Sigmoid colon (tissue), 7 donors: ENCODE results near the gene ARVCF. TPM values are rescaled to one million over a fixed set of nuclear protein-coding genes. Genes with fewer than 3 reads are reported as not detected.

Experiments
- DNase-seq: peaks from one replicate; pipeline ENCODE4 v3.0.0-alpha.2; 2019
- H3K27ac ChIP-seq, 4 donors: fragments of 200-600 bp; sonication (generic); one replicate each; pipeline ENCODE4 v1.5.1; 2016 to 2019; ENCODE audit warnings: mild to moderate bottlenecking in 1 of 4
- H3K27me3 ChIP-seq, 3 donors: fragments of 200-600 bp; sonication (generic); one replicate each; pipeline ENCODE4 v1.5.1; 2019; ENCODE audit warnings: mild to moderate bottlenecking in 1 of 3
- H3K36me3 ChIP-seq, 4 donors: fragments of 200-600 bp; sonication (generic); one replicate each; pipeline ENCODE4 v1.5.1; 2016 to 2019
- H3K4me1 ChIP-seq, 4 donors: fragments of 200-600 bp; sonication (generic); one replicate each; pipeline ENCODE4 v1.5.1; 2017 to 2019
- H3K4me3 ChIP-seq, 4 donors: fragments of 200-600 bp; sonication (generic); one replicate each; pipeline ENCODE4 v1.5.1; 2017 to 2019; ENCODE audit warnings: mild to moderate bottlenecking in 2 of 4, moderate library complexity in 1 of 4
- H3K9me3 ChIP-seq, 4 donors: fragments of 200-600 bp in 3 of 4; sonication (generic) in 3 of 4; one replicate each; pipeline versions ENCODE4 v1.5.1 to v1.6.1; 2013 to 2019
- EP300 ChIP-seq, 4 donors: sonication (generic); formaldehyde crosslinking; IDR thresholded peaks; one replicate each; pipeline ENCODE4 v1.6.1; 2017; ENCODE audit warnings: antibody characterized with exemption in 4 of 4
- POLR2A ChIP-seq, 2 donors: fragments of 450-650 bp; IDR thresholded peaks; one replicate each; pipeline ENCODE4 v1.6.1; 2016; ENCODE audit warnings: antibody characterized with exemption in 2 of 2, mild to moderate bottlenecking in 2 of 2, moderate library complexity in 2 of 2
- POLR2AphosphoS5 ChIP-seq, 4 donors: sonication (generic); formaldehyde crosslinking; IDR thresholded peaks; one replicate each; pipeline ENCODE4 v1.6.1; 2017; ENCODE audit warnings: antibody characterized with exemption in 4 of 4
- WGBS, 2 donors: extraction: QIAGEN DNeasy Blood & Tissue Kit; methylation state at CpG; one replicate each; pipeline ENCODE4 v1.1.7; 2013; 5-methylcytosine and 5-hydroxymethylcytosine counted together
- intact Hi-C: fragments of 100-400 bp; cut with DNase I; formaldehyde crosslinking; loops from one replicate; pipeline ENCODE4 v1.15.1; 2023
- polyA plus RNA-seq, 3 donors: library from polyadenylated mRNA; stranded (reverse); fragments of 200-250 nt; gene quantifications; one replicate each; pipeline ENCODE4 v1.2.3, GENCODE V29; 2013
- total RNA-seq, 4 donors: library from RNA; depleted of rRNA; stranded (reverse); fragments of >200 nt; gene quantifications; one replicate each; pipeline ENCODE4 v1.1.0, GENCODE V29; 2016
- TF ChIP-seq, protein P1 (sequence below), 4 experiments: fragments of 450-650 bp in 3 of 4; fragments of 200-600 bp in 1 of 4; IDR thresholded peaks; one replicate each; pipeline ENCODE4 v1.5.1; 2016 to 2019; ENCODE audit warnings: antibody characterized with exemption in 4 of 4, mild to moderate bottlenecking in 3 of 4, moderate library complexity in 2 of 4
- donor health status: healthy with polysubstance abuse.
- donor health status: Bipolar disorder and iron deficiency.
- donor health status: healthy.

Gene ARVCF
- total and polyA plus RNA-seq, 7 donors, result 3.9 to 33.8 (median 14.6) TPM

DNA sequence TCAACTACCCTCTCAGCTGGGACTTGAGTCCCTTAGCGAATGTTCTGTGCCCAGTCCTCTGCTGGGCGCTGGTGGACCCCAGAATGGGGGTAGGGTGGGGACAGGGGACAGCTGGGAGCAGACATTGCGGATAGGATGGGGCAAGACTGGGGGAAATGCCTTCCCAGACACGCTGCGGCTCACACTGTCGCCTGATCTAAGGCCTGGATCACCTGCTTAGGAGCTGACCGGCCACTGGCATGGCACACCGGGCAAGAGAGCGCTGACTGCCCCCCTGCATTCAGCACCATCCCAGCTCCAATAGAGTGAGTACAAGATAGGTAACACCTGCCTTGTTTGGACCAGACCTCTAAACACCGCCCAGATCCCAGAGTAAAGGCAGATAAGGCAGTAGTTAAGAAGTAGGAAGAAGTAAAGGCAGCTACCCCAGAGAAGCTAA, 1.4 kb downstream of the ARVCF start:
- DNase-seq, result no peak
- TF ChIP-seq POLR2AphosphoS5 (IDR thresholded peaks at IDR 0.05) (no peak), EP300 (IDR thresholded peaks at IDR 0.05) (no peak), POLR2A (IDR thresholded peaks at IDR 0.05) (no peak)
- TF ChIP-seq, protein P1, sequence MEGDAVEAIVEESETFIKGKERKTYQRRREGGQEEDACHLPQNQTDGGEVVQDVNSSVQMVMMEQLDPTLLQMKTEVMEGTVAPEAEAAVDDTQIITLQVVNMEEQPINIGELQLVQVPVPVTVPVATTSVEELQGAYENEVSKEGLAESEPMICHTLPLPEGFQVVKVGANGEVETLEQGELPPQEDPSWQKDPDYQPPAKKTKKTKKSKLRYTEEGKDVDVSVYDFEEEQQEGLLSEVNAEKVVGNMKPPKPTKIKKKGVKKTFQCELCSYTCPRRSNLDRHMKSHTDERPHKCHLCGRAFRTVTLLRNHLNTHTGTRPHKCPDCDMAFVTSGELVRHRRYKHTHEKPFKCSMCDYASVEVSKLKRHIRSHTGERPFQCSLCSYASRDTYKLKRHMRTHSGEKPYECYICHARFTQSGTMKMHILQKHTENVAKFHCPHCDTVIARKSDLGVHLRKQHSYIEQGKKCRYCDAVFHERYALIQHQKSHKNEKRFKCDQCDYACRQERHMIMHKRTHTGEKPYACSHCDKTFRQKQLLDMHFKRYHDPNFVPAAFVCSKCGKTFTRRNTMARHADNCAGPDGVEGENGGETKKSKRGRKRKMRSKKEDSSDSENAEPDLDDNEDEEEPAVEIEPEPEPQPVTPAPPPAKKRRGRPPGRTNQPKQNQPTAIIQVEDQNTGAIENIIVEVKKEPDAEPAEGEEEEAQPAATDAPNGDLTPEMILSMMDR (IDR thresholded peaks at IDR 0.05), result no peak
- H3K27me3 ChIP-seq, result no peaks in the 10 kb centered on the region
- no peak overlapping the region for H3K4me3 ChIP-seq
- H3K4me1 ChIP-seq, result peaks cover 0 to 31% (median 23%) of the 10 kb centered on the region in 4 donors
- H3K36me3 ChIP-seq, result no peaks in the 10 kb centered on the region
- intact Hi-C loops, result no loop called here
- H3K9me3 ChIP-seq, result no peaks in the 10 kb centered on the region
- H3K27ac ChIP-seq, result no peak overlapping the region
- WGBS, 2 donors, result 83 to 95% methylated on average over 10 of the region's 10 CpGs

- WGBS, 2 donors, result 19 to 69% methylated on average over 5 of the region's 5 CpGs
- Histone ChIP-seq H3K4me1 (peaks cover 0 to 30% (median 21%) of the 10 kb centered on the region in 4 donors), H3K27me3 (no peaks in the 10 kb centered on the region), H3K36me3 (no peaks in the 10 kb centered on the region), H3K4me3 (no peak overlapping the region), H3K27ac (no peak overlapping the region), H3K9me3 (no peaks in the 10 kb centered on the region)
- intact Hi-C loops, result no loop called here
- no peak for DNase-seq
- TF ChIP-seq EP300 (IDR thresholded peaks at IDR 0.05), result no peak
- TF ChIP-seq, protein P1 (IDR thresholded peaks at IDR 0.05), result no peak
- no peak for TF ChIP-seq POLR2AphosphoS5 (IDR thresholded peaks at IDR 0.05)
- no peak for TF ChIP-seq POLR2A (IDR thresholded peaks at IDR 0.05)
Measured at GRCh38 chr22:20014526-20015186, 2.0 kb downstream of the ARVCF start.

DNA sequence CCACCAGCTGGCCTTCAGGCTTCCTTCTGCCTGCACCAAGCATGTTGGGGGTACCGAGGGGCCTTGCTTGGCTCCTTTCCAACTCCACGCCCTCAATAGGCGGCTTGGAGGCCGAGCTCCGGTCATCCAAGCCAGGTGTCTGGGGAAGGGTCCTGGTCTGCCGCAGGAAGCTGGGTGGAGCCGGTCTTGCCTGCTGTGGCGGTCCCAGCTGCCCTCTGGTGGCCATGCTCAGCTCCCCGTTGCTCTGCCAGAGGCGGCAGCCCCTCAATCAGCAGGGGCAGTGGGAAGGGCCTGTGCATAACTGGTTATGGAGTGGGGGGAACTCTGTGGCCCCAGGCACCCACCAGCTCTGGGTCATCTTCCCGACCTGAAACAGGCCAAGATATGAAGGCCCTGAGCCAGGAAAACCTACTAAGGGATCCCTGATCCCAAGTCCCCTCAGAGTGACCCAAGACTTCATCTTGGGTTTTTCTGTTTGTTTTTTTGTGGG, 3.2 kb downstream of the ARVCF start:
- Histone ChIP-seq H3K9me3 (no peaks in the 10 kb centered on the region), H3K36me3 (no peaks in the 10 kb centered on the region), H3K4me3 (no peak overlapping the region), H3K4me1 (peaks cover 0 to 30% (median 21%) of the 10 kb centered on the region in 4 donors), H3K27ac (no peak overlapping the region), H3K27me3 (no peaks in the 10 kb centered on the region)
- TF ChIP-seq, protein P1 (IDR thresholded peaks at IDR 0.05), result peak; percentile 74 to 96 (median 88)
- no peak for TF ChIP-seq POLR2AphosphoS5 (IDR thresholded peaks at IDR 0.05)
- WGBS, 2 donors, result 24 to 52% methylated on average over 11 of the region's 11 CpGs
- peak; percentile 85 for DNase-seq
- intact Hi-C loops, result loop anchor here (1.0 kb wide), 1 partner anchor 43 kb away; no protein-coding TSS in a partner anchor

- Histone ChIP-seq H3K4me3 (no peak overlapping the region), H3K27ac (no peak overlapping the region), H3K4me1 (peaks cover 0 to 30% (median 21%) of the 10 kb centered on the region in 4 donors), H3K27me3 (no peaks in the 10 kb centered on the region), H3K9me3 (no peaks in the 10 kb centered on the region), H3K36me3 (no peaks in the 10 kb centered on the region)
- intact Hi-C loops, result loop anchor here (1.0 kb wide), 1 partner anchor 43 kb away; no protein-coding TSS in a partner anchor
- TF ChIP-seq, protein P1 (IDR thresholded peaks at IDR 0.05), result no peak
- TF ChIP-seq POLR2AphosphoS5 (IDR thresholded peaks at IDR 0.05) (no peak), EP300 (IDR thresholded peaks at IDR 0.05) (no peak), POLR2A (IDR thresholded peaks at IDR 0.05) (no peak)
- DNase-seq, result no peak
- WGBS, 2 donors, result 90 to 91% methylated on average over 10 of the region's 10 CpGs
Measured at GRCh38 chr22:20012741-20013331, 3.8 kb downstream of the ARVCF start.
